GM18951 (cell line): ENCODE measurements around the gene ALOX12.
"Not testable (repeated sequence)": the region's sequence is repeated elsewhere in the genome, so short reads cannot be mapped to it uniquely, and the experiment has no call there.

ENCODE experiments used
- POLR2A ChIP-seq: IDR thresholded peaks from 4 replicates; pipeline ENCODE4 v1.6.1; 2011; ENCODE audit warnings: mild to moderate bottlenecking; ENCODE audit not compliant: insufficient read length, insufficient read depth; ENCODE audit errors: extremely low read depth
- in situ Hi-C: fragments of 300-500 bp; cut with MboI; formaldehyde crosslinking; loops from one replicate; pipeline ENCODE4 v1.12.0; 2022; ENCODE audit warnings: low sequenced_read_pairs, mixed read lengths, inconsistent platforms; ENCODE audit not compliant: unreplicated experiment

Gene ALOX12

GRCh38 chr17:7047566-7047965 is 51.7 kb downstream of the ALOX12 start:
- TF ChIP-seq POLR2A = no peak
- in situ Hi-C loops = loop anchor here (5.0 kb wide), 1 partner anchor 90 kb away; no protein-coding TSS in a partner anchor

GRCh38 chr17:7048968-7049367 is 53.1 kb downstream of the ALOX12 start:
- in situ Hi-C loops = loop anchor here (5.0 kb wide), 1 partner anchor 88 kb away; no protein-coding TSS in a partner anchor
- no peak for TF ChIP-seq POLR2A

- in situ Hi-C loops = not testable (repeated sequence)
Measured at GRCh38 chr17:7050583-7050982, 54.7 kb downstream of the ALOX12 start.

- in situ Hi-C loops = no loop called here
- TF ChIP-seq POLR2A = no peak
Measured at GRCh38 chr17:7056386-7056785, 60.5 kb downstream of the ALOX12 start.

- TF ChIP-seq POLR2A = no peak
- in situ Hi-C loops = no loop called here
Measured at GRCh38 chr17:7058831-7059447, 63.1 kb downstream of the ALOX12 start.
